Cortex of kidney (tissue), 1 donor: Measurements from ENCODE around the gene ADAM29.
"Not testable (repeated sequence)": the region's sequence is repeated elsewhere in the genome, so short reads cannot be mapped to it uniquely, and the experiment has no call there.

Source experiments
- DNase-seq: peaks from one replicate; lab custom pipeline; 2025; lab: John Stamatoyannopoulos, UW

Gene ADAM29

DNA sequence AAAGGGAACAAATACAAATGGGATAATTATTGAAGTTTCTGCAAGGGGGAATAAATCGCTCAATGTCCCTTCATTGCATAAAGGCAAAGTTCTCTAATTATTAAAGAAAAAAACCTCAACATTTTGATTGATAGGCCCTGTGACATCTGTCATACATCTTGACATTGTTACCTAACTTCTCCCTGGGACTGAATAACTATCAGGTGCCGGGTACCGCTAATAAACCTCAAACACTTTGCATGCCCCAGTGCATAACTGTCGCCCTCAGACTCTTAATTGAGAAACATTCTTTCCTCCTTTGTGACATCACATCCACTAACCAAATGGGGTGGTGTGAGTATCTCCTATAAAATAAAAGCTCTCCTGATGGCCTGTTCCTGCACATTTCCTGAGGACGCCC is at the start of gene ADAM29:
ADAM29 (plus strand) TSS at position 301 of the 400 bp plus-strand sequence. CDS start 57,168 bp downstream, outside the sequence.
- no peak for DNase-seq

DNA sequence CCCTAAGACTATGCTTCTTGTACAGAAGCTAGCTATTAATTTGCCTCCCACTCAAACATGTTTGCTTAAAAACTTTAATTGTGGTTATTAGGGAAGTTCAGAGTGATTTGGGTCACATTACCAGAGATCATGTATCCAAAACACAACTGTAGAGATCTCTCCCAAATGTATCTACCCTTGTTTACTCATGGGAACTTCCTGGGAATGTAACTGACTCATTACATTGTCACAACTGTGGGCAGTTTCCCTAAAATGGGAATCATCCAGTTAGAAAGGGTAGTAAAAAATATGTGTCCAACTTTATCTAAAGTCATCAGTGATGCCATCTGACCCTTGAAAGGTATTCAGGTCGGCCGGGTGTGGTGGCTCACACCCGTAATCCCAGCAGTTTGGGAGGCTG is 48.8 kb upstream of the ADAM29 start:
- no peak for DNase-seq

DNA sequence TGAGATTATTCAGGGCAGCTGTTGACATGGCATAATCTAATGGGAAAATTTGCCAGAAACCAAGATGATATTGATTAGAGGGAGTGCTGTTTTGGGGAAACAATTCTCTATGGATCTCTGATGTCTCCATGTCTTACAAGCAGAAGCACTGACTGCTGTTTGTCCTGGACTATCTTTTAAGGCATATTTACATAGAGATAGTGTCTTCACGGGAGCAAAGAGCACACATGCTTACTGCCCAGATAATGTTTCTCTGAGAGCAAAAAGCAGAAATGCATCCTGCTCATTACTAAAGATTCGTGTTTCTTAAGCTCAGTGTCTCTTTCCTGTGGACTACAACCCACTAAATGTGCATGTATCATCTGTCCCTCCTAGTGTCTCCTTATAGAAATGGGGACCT is 47.8 kb upstream of the ADAM29 start:
- no peak for DNase-seq

DNA sequence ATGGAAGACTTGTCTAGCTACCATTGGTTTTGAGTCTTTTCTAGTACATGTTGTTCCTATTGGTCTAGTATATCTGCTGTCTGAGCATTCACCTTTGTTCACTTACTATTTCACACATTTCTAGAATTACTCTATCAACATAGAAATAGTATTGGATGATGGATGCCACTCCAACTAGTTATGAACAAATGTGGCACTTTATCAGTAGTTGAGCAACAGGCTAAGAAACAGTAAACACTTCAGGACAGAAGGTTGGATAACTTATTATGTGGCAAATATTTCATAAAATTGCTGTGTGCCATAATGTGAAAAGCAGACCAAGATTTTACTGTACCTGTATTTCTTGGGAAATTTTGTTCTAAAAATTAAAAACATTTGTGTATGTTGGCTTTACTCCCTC is 46.8 kb upstream of the ADAM29 start:
- no peak for DNase-seq

DNA sequence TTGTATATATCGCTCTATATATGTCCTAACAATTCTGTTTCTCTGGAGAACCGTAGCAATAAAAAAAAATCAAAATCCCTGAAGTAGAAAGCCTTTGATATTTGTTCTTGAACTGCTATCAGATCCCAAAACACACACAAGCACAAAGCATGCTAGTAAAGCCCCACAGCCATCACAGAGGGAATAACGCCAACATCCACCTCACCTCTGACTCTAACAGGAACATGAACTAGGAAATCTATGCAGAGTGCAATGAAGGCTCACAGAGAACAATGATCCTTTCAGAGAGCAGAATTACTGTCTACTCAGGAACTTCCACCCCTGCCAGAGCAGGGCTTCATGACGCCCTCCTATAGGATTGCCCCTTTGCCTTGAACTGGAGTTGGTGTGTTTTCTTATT is 45.0 kb upstream of the ADAM29 start:
- DNase-seq, result not testable (repeated sequence)

DNA sequence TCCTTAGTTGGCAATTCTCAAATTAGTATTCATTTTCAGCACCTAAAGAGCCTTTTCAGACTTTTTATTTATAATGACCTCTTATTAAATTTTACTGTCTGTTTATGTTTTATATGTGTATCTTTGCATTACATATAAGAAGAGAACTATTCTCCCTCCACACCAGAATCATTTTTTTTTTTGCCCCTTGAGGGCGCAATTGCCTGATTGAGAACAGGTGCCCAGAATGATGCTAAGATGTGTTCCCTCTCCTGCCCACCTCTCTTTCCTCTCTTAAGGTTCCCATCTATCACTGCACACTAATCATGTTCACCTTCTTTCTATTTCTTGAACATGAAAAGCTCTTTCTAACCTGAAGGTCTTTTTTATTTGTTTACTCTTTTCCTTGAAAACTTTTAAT is 44.2 kb upstream of the ADAM29 start:
- DNase-seq, result no peak

DNA sequence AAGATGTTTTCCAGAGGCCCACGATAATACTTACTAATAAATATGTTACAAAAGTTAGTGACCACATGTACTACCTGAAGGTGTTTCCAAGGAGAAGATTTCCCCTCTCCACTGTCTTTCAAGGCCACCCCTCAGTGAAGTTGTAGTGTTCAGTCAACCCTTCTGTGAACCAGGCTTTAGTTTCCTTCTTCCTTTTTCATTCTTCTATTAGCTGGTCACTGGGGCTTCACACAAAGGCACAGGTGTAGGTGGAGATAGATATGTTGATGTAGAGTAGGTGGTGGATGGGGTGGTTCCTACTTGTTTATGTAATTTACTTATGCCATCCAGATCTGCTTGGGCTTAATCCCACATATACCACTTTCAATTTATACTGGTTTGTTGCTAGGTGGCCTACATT is 43.3 kb upstream of the ADAM29 start:
- DNase-seq, result no peak

DNA sequence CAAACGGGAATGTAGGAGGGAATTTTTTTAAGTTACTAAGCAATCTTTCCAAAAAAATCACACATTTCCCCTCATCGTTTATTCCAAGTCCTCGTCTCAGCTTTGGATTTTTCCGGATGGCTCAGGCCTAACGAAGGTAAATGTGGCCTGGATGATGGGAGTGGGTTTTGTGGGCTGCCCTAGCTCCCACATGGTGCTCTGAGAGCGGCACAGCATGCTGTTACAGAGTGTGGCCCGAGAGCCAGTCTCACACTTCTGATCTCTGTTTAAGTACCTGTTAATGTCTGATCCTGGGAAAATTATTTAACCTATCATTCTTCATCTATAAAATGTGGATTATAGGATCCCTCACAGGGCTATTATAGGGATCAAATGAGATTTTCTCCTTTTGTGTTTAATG is 38.2 kb upstream of the ADAM29 start:
- no peak for DNase-seq

DNA sequence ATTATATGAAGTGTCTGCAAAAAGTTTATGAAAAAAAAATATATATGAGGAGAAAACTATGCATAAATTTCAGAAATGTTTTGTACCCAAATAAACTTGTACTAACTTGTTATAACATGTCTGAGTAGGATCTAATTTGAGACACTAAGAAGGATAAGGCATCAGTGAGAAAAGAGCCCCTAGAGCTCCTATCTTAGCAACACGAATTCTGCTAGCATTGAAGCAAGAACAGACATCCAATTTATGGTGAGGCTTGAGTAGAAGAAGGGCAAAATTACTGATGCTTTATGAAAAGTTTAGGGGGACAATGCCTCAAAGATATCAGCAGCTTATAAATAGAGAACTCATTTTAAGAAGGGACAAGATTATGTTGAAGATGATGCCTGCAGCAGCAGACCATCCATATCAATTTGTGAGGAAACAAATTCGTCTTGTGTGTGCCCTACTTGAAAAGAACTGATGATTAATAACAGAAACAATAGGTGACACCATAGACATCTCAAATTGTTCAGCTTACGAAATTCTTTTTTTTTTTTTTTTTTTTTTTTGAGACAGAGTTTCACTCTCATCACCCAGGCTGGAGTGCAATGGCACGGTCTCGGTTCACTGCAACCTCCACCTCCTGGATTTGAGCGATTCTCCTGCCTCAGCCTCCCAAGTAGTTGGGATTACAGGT is 35.7 kb upstream of the ADAM29 start:
- DNase-seq, result no peak

DNA sequence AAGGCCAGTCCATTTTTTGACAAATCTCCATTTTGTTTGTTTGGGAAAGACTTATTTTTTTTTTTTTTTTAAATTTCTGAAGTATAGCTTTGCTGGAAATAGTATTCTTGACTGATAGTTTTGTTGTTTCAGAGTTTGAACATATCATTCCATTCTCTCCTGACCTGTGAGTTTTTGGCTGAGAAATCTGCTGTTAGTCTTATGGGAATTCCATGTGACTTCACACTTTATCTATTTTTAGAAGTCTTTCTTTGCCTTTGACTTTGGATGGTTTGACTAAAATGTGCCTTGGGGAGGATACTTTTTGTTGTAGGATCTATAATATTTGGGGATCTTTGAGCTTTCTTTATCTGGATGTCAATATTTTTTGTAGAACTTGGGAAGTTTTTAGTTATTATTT is 10.7 kb upstream of the ADAM29 start:
- no peak for DNase-seq

DNA sequence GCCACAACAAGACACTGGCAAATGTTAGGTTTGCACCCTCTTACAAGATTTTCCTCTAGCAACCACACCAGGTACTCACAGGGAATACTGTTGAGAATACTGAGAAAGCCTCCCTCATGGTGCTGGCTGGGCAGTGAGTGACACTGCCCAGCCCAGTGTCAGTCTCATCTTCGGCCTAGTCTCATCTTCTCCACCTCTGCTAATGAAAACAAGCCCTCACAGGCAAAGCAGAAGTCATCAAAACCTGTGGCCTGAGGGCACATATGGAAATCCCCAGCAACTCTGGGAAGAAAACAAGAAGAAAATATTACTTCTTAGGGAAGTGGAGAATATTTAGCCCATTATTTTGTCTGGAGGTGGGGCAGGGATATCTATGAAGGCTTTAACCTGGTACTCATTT is 7.9 kb upstream of the ADAM29 start:
- DNase-seq, result no peak

DNA sequence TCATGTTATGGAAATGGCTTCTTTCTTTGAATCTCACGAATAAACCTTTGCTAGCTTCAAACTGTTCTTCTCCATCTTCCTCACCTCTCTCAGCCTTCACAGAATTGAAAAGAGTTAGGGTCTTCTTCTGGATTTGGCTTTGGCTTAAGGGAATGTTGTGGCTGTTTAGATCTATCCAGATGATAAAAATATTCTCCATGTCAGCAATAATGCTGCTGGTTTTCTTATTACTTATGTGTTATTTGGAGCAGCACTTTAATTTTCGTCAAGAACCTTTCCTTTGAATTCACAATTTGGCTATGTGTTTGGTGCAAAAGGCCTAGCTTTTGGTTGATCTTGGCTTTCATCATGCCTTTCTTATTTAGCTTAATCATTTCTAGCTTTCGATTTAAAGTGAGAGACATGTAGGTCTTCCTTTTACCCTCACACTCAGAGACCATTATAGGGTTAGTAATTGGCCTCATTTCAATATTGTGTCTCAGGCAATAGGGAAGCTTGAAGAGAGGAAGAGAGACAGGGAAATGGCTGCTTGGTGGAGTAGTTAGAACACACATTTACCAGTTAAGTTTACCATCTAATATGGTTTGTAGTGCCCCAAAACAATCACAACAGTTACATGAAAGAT is 5.1 kb upstream of the ADAM29 start:
- DNase-seq, result no peak

DNA sequence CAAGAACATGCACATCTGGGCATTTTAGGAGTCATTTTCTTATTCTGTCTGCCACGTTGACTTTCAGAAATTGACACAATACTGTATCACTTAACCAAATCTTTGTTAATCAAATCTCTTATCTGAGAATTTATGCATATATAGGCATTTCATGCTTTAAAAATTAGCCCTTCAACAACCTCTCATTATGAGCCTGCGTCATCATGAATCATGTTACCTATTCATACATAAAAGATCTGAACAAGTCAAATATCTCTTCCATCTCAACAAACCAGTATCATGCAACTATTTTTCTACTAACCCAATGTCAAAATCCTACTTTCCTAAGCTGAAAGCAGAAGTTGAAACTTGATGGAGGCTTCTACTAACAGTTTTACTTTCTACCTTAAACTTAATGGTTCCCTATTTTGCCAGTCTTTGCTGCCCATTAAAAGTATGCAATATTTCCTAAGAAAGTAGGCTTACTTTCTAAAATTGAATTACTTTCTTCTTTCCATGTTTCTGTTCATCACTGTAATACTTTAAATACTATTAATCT is 1.8 kb downstream of the ADAM29 start:
- no peak for DNase-seq

DNA sequence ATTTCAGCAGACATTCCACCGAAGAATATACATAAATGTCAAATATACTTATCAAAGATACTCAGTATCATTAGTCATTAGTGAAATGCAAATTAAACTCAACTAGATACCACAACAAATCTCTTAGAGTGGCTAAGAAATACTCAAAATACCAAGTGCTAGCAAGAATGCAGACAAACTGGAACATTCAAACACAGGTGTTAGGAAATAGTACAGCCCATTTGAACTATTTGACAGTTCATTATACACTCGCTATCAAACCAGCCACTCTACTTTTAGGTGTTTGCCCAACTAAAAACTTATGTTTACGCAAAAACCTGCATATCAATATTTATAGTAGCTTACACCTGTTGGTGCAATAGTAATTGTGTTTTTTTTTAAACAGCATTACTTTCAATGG is 8.8 kb downstream of the ADAM29 start:
- no peak for DNase-seq

DNA sequence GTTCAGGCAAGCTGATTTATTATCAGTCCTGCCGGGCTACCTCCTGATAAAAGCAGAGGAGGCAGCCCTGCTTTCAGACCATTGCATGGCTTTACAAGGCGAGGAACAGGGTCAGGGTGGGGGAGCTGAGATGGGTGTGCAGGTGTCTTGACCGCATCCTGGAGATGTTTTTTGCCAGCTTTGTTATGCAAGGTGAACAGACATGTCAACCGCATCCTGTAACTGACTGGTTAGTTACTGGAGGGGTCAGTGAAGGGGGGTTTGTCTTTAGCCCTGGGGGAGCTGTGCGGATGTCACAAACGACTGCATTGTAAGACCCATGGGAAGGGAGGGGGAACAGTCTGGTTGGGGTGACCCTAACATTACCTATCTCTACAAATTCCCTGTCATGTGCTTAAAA is 10.0 kb downstream of the ADAM29 start:
- no peak for DNase-seq

DNA sequence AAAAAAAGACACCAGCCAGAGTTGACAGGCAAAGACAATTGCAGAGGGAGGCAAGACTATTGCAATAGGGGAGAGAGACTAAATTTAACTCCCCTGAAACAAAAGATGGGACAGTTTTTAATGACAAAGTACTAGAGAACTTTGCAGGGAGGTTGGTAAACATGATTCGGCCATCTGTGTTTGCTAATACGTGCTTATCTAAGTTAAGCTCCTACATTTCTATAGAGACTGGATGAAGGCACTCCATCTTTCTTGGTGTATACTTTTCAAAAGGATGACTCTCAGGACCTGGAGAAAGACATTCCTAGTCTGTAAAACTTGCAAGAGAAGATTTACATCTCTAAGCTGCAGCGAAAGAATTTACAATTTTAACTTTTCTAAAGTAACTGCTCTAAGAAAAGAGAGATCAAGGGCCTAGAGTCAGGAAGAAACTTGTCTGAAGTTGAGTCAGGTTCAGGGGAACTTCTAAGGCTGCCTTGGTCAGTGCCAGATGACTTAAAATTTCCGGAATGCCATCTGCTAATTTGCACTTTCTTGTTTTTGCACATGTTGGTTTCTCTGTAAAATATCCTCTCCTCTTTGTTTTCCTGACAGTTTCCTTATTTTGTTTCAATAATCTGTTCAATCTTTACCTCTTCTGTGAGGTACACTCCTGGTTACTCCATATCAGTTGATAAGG is 10.6 kb downstream of the ADAM29 start:
- DNase-seq, result no peak

DNA sequence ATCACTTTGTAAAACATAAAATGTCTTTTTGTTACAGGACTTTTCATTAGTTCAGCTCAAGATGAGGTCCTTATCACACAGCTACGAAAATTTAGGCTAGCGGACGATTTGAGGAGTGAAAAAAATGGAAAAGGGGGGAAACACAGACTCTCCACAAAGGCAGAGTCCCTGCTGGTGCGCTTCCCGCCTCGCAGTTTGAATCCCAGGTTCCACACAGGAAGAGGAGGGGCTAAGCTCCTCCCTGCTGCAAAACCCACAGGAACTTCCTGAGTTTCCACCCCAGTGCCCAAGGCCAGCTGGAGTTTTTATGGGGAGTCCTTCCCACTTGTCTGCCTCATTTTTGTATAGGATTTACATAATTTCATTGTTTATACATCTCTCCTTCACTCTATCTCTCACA is 11.2 kb downstream of the ADAM29 start:
- DNase-seq, result no peak

DNA sequence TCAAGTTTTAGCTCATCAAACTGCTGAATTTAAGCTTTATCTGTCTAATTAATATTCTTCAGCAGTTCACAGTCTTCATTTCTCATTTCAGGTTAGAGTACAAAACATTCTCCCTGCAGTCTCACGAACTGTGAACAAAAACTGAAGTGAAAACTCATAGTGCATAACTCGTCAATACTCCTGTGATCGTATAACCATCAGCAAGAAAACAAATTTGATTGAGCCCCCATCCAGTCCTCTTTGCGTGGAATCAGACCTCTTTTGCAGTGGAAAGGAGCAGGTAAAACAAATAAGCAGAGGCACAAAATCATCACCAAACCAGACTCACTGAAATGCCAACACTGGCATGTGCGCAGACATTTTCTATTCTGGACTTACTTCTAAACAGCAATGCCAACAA is 12.7 kb downstream of the ADAM29 start:
- no peak for DNase-seq

DNA sequence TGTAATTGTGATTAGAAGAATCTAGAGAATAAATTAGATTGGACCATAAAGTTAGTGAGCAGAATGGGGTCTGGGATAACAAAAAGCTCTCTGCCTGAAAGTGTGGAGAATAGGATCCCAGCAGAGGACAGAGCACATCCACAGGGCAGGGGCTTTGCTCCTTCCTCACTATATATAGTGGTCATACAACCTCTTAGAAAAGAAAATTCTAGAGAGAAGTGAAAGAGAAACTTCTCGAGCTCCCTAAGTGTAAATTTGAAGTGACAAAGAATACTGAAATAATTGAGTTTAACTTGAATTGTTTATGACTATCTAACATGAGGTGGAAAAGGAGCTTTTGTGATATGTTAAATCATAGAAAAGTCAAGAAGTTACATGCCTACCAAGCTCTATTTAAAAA is 14.9 kb downstream of the ADAM29 start:
- DNase-seq, result no peak

DNA sequence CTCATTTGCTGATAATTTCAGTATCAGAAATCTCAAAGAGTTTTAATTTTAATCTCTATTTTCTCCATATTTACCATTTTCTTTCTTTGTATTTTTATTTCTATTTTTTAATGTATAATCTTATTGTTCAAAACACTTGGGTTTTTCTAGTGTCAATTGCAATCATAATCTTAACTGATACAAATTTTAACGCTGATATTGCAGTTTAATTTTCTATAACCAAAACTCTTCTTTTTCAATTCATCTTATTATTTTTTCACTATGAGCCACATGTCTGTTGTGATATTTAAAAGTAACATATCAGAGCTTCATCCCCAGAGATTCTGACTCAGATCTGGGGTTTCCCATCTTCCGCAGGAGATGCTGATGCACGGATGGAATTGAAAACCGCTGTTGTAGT is 16.2 kb downstream of the ADAM29 start:
- DNase-seq, result no peak

DNA sequence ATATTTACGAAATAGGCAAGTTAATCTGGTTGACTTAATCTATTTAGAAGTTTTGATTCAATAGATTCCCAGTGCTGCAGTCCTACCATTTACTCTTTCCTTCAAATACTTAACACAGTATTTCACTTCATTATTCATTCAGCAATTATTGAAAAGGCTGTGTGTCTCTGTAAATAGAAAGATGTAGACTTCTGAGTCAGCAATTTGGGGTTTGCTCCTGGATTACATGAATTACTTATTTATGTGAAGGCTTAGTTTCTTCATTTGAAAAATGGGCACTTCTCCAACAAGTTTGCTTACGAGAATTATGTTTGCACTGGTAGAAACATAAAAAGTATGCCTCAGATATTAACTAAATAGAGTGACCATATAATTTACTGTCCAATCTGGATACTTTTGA is 17.4 kb downstream of the ADAM29 start:
- DNase-seq, result no peak

DNA sequence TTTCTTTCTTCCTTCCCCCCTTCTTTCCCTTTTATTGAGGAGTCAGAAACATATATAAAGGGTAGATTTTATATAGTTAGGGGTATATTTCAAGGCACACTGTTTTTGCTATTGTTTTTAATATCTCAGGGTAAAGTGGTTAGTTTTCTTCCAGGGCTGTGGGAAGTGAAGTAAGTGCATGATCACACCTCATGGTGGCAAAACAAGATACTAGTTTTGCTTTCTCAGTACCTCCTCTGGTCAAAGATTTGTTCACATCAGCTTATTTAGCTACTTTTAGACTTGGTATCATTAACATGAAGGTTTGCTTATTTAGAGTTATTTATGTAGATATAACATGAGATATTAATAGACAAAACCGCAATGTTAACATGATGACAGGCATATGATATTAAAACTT is 21.8 kb downstream of the ADAM29 start:
- DNase-seq, result no peak

DNA sequence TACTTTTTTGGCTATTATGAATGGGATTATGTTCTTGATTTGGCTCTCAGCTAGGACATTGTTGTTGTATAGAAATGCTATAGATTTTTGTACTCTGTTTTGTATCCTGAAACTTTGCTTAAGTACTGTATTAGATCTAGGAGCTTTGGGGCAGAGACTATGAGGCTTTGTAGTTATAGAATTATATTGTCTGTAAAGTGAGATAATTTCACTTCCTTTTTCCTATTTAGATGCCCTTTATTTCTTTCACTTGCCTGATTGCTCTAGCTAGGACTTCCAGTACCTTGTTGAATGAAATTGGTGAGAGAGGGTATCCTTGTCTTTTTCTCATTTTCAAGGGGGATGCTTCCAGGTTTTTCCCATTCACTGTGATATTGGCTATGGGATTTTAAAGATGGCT is 28.1 kb downstream of the ADAM29 start:
- DNase-seq, result no peak
